Endothelial cell of umbilical vein (primary cell): ENCODE results near the gene TM4SF4. TPM values are rescaled to one million over a fixed set of nuclear protein-coding genes. Genes with fewer than 3 reads are reported as not detected.

Source experiments
- BruUV-seq: library from RNA; stranded (reverse); fragments of 400-500 nt; replicated peaks from 2 replicates; lab custom pipeline; 2021; lab: Mats Ljungman, UMichigan
- CTCF ChIA-PET: fragments of 300-600, 350-600 bp; sonication (Branson Sonifier 250); formaldehyde crosslinking; loops from one replicate; lab custom pipeline; 2021; ENCODE audit warnings: antibody characterized with exemption, inconsistent platforms; lab: Charles Lee
- POLR2A ChIA-PET: fragments of 300-600, 350-600 bp; sonication (Branson Sonifier 250); formaldehyde crosslinking; loops from one replicate; lab custom pipeline; 2021; ENCODE audit warnings: antibody characterized with exemption, inconsistent platforms; lab: Charles Lee
- DNase-seq: peaks from one replicate; pipeline ENCODE4 v3.0.0-alpha.2; 2011; ENCODE audit warnings: low read depth, low spot score
- FAIRE-seq: peaks from 2 replicates; lab custom pipeline; 2011; peaks lifted over from hg19 to GRCh38; lab: Jason Lieb, UNC
- H2AFZ ChIP-seq: 2 replicates; pipeline ENCODE4 v1.6.0; 2012; ENCODE audit warnings: low read depth, low read length, control low read depth, inconsistent platforms
- H3K27ac ChIP-seq: 2 replicates; pipeline ENCODE4 v1.5.1; 2011; ENCODE audit warnings: low read depth, mild to moderate bottlenecking, control low read depth, low read length, moderate library complexity; ENCODE audit not compliant: insufficient read depth
- H3K27me3 ChIP-seq, 2 experiments: 2 replicates each; pipeline versions ENCODE4 v1.6.0 to v1.6.1; 2011; ENCODE audit warnings: low read length in 2 of 2, mixed read lengths in 1 of 2; ENCODE audit not compliant: control insufficient read depth in 2 of 2, insufficient read depth in 2 of 2
- H3K36me3 ChIP-seq, 2 experiments: 2 replicates in 1 of 2; 3 replicates in 1 of 2; pipeline ENCODE4 v1.5.1; 2011; ENCODE audit warnings: low read length in 2 of 2, mild to moderate bottlenecking in 1 of 2, moderate library complexity in 1 of 2; ENCODE audit not compliant: control insufficient read depth in 2 of 2, insufficient read depth in 2 of 2; ENCODE audit errors: extremely low read depth in 1 of 2
- H3K4me1 ChIP-seq: 3 replicates; pipeline ENCODE4 v1.5.1; 2011; ENCODE audit warnings: mild to moderate bottlenecking, low read length; ENCODE audit not compliant: control insufficient read depth, insufficient read depth; ENCODE audit errors: extremely low read depth
- H3K4me2 ChIP-seq: 2 replicates; pipeline ENCODE4 v1.6.1; 2011; ENCODE audit warnings: low read length, control low read depth, mixed read lengths; ENCODE audit not compliant: insufficient read depth
- H3K4me3 ChIP-seq, 3 experiments: fragments of 200-600 bp in 1 of 3; sonication (generic), shearing (Covaris generic) in 1 of 3; replicated peaks in 1 of 3; 2 replicates each; pipeline ENCODE4 v1.5.1; 2011 to 2016; ENCODE audit warnings: control low read depth in 3 of 3, low read length in 3 of 3, mild to moderate bottlenecking in 2 of 3, inconsistent platforms in 1 of 3, low read depth in 1 of 3, moderate library complexity in 1 of 3; ENCODE audit not compliant: insufficient read depth in 1 of 3
- H3K79me2 ChIP-seq: 2 replicates; pipeline ENCODE4 v1.6.0; 2012; ENCODE audit warnings: low read length, inconsistent platforms; ENCODE audit not compliant: control insufficient read depth, insufficient read depth
- H3K9ac ChIP-seq: replicated peaks from 2 replicates; pipeline ENCODE3; 2011; ENCODE audit warnings: low read length, control low read depth; ENCODE audit not compliant: insufficient read depth; ENCODE audit errors: extremely low read depth
- H3K9me1 ChIP-seq: replicated peaks from 3 replicates; pipeline ENCODE4 v1.6.0; 2011; ENCODE audit warnings: mild to moderate bottlenecking, low read length; ENCODE audit not compliant: control insufficient read depth, insufficient read depth; ENCODE audit errors: extremely low read depth
- H3K9me3 ChIP-seq: replicated peaks from 2 replicates; pipeline ENCODE4 v1.5.1; 2012; ENCODE audit warnings: low read length, inconsistent platforms; ENCODE audit not compliant: control insufficient read depth, insufficient read depth
- H4K20me1 ChIP-seq: replicated peaks from 2 replicates; pipeline ENCODE3; 2011; ENCODE audit warnings: mild to moderate bottlenecking, low read length; ENCODE audit not compliant: control insufficient read depth, insufficient read depth; ENCODE audit errors: extremely low read depth
- EZH2 ChIP-seq: IDR thresholded peaks from 2 replicates; pipeline ENCODE4 v1.6.1; 2012; ENCODE audit warnings: borderline replicate concordance, low read depth, mild to moderate bottlenecking, moderate library complexity, low read length, inconsistent platforms; ENCODE audit not compliant: severe bottlenecking
- FOS ChIP-seq: IDR thresholded peaks from 2 replicates; pipeline ENCODE4 v1.6.1; 2011; ENCODE audit warnings: mild to moderate bottlenecking, low read length, moderate library complexity, borderline replicate concordance; ENCODE audit not compliant: insufficient read depth
- GATA2 ChIP-seq: IDR thresholded peaks from 2 replicates; pipeline ENCODE4 v1.7.0; 2011; ENCODE audit warnings: low read depth, mild to moderate bottlenecking, moderate library complexity, mixed read lengths, low read length; ENCODE audit not compliant: insufficient read length, insufficient read depth
- JUN ChIP-seq: IDR thresholded peaks from 2 replicates; pipeline ENCODE4 v1.6.1; 2011; ENCODE audit warnings: borderline replicate concordance, low read depth; ENCODE audit not compliant: insufficient read length, insufficient read depth
- MYC ChIP-seq: IDR thresholded peaks from one replicate; pipeline ENCODE4 v1.6.1; 2011; ENCODE audit warnings: mild to moderate bottlenecking, low read depth, low read length
- POLR2A ChIP-seq: IDR thresholded peaks from 2 replicates; pipeline ENCODE4 v1.6.1; 2012; ENCODE audit warnings: low read depth, mild to moderate bottlenecking, control low read depth, low read length
- POLR2AphosphoS5 ChIP-seq: IDR thresholded peaks from 2 replicates; pipeline ENCODE4 v1.6.1; 2012; ENCODE audit warnings: low read depth, mild to moderate bottlenecking, control low read depth, low read length, moderate library complexity; ENCODE audit not compliant: insufficient read depth
- dilution Hi-C: fragments of 300-500 bp; cut with MboI; formaldehyde crosslinking; loops from one replicate; pipeline ENCODE4 v1.15.0; 2019; ENCODE audit warnings: low sequenced_read_pairs; ENCODE audit not compliant: extremely low pct_ligation_motif_present
- intact Hi-C: fragments of 100-400 bp; cut with micrococcal nuclease; formaldehyde crosslinking; loops from one replicate; pipeline ENCODE4 v1.10.0; 2022
- polyA plus RNA-seq, 4 experiments: library from polyadenylated mRNA; depleted of rRNA in 3 of 4; stranded (reverse) in 3 of 4; unstranded in 1 of 4; fragments of >200 nt; gene quantifications; 2 replicates each; pipeline versions ENCODE4 v1.2.1 to v1.2.3, GENCODE V29; 2011 to 2012; ENCODE audit warnings: missing spikeins in 1 of 4
- total RNA-seq: library from RNA; stranded (reverse); gene quantifications from 2 replicates; pipeline ENCODE4 v1.2.3, GENCODE V29; 2021
- TF ChIP-seq, protein P1 (sequence below), 2 donors: IDR thresholded peaks; 1 replicate in 1 of 2; 2 replicates in 1 of 2; pipeline ENCODE4 v1.5.1; 2011; ENCODE audit warnings: low read length in 2 of 2, mild to moderate bottlenecking in 2 of 2, moderate library complexity in 2 of 2, control low read depth in 1 of 2, inconsistent platforms in 1 of 2, low read depth in 1 of 2; ENCODE audit not compliant: insufficient read depth in 1 of 2; ENCODE audit errors: extremely low read depth in 1 of 2
- TF ChIP-seq, protein P2 (sequence below): IDR thresholded peaks from 2 replicates; pipeline ENCODE4 v1.6.1; 2011; ENCODE audit not compliant: insufficient read depth, insufficient read length

TM4SF4 gene
- total and polyA plus RNA-seq, 2 donors (not counting 3 experiments of a cell fraction or from before 2014, with no cell fraction given) = not detected

DNA sequence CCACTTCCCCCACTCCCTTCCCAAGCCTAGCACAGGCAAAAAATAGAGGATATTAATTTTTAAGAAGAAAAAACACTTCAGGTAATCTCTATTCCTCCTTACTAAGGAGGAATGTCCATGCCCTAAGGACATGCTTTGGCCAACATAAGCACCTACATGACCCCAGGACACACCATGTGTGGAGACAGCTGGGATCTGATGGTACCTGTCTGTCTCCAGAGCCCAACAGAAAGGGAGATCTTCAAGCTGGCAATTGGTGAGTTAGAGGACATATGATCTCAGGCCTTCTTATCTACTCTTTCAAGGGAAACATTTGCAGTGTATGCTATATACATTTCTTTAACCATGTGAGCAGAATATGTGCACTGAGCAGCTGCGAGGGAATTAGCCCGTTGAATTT, 7.0 kb downstream of the TM4SF4 start:
- Histone ChIP-seq H3K36me3 (no peaks in the 10 kb centered on the region), H3K4me2 (no peak overlapping the region), H3K4me1 (peaks cover 12% of the 10 kb centered on the region), H3K27ac (no peak overlapping the region), H3K4me3 (no peak overlapping the region), H3K9me3 (no peaks in the 10 kb centered on the region), H2AFZ (no peak overlapping the region), H3K27me3 (no peaks in the 10 kb centered on the region), H3K79me2 (no peaks in the 10 kb centered on the region), H3K9me1 (no peaks in the 10 kb centered on the region), H3K9ac (no peak overlapping the region), H4K20me1 (no peaks in the 10 kb centered on the region)
- POLR2A ChIA-PET = no interaction called here
- CTCF ChIA-PET = interaction anchor here (0.6 to 6.6 kb wide), 16 partner anchors 8 to 527 kb away, joined by 3 to 125 read pairs (median 10); partner anchors contain the start of genes TM4SF1 and TM4SF18
- no peak for DNase-seq
- BruUV-seq = no TSS peak
- no peak for FAIRE-seq
- dilution Hi-C loops (no loop called here), intact Hi-C loops (no loop called here)
- TF ChIP-seq POLR2A (no peak), POLR2AphosphoS5 (no peak), FOS (no peak), GATA2 (no peak), JUN (no peak), MYC (no peak), EZH2 (no peak)
- TF ChIP-seq, protein P1, sequence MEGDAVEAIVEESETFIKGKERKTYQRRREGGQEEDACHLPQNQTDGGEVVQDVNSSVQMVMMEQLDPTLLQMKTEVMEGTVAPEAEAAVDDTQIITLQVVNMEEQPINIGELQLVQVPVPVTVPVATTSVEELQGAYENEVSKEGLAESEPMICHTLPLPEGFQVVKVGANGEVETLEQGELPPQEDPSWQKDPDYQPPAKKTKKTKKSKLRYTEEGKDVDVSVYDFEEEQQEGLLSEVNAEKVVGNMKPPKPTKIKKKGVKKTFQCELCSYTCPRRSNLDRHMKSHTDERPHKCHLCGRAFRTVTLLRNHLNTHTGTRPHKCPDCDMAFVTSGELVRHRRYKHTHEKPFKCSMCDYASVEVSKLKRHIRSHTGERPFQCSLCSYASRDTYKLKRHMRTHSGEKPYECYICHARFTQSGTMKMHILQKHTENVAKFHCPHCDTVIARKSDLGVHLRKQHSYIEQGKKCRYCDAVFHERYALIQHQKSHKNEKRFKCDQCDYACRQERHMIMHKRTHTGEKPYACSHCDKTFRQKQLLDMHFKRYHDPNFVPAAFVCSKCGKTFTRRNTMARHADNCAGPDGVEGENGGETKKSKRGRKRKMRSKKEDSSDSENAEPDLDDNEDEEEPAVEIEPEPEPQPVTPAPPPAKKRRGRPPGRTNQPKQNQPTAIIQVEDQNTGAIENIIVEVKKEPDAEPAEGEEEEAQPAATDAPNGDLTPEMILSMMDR (IDR thresholded peaks at IDR 0.05; ENCODE audit: extremely low read depth in 1 of 2, insufficient read depth in 1 of 2, low read depth in 1 of 2, low read length in 2 of 2) = no peak
- TF ChIP-seq, protein P2, sequence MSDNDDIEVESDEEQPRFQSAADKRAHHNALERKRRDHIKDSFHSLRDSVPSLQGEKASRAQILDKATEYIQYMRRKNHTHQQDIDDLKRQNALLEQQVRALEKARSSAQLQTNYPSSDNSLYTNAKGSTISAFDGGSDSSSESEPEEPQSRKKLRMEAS = no peak
